Astrocyte (in vitro differentiated cells and primary cell): ENCODE measurements around the gene GRID2IP. TPM values are rescaled to one million over a fixed set of nuclear protein-coding genes. Genes with fewer than 3 reads are reported as not detected.

Source experiments
- DNase-seq: peaks from one replicate; pipeline ENCODE4 v3.0.0-alpha.2; 2010; ENCODE audit warnings: low read depth
- FAIRE-seq: peaks from 2 replicates; lab custom pipeline; 2011; peaks lifted over from hg19 to GRCh38; lab: Jason Lieb, UNC
- H2AFZ ChIP-seq: 2 replicates; pipeline ENCODE4 v1.6.0; 2012; ENCODE audit warnings: low read depth, low read length, inconsistent platforms
- H3K27ac ChIP-seq: 2 replicates; pipeline ENCODE4 v1.5.1; 2011; ENCODE audit warnings: low read depth, low read length, inconsistent platforms
- H3K27me3 ChIP-seq: 2 replicates; pipeline ENCODE4 v1.6.0; 2011; ENCODE audit warnings: low read length, inconsistent platforms; ENCODE audit not compliant: insufficient read depth
- H3K36me3 ChIP-seq: 2 replicates; pipeline ENCODE4 v1.5.1; 2011; ENCODE audit warnings: low read length, inconsistent platforms; ENCODE audit not compliant: insufficient read depth
- H3K4me1 ChIP-seq: 2 replicates; pipeline ENCODE4 v1.5.1; 2011; ENCODE audit warnings: low read length, inconsistent platforms; ENCODE audit not compliant: insufficient read depth
- H3K4me2 ChIP-seq: 2 replicates; pipeline ENCODE4 v1.6.0; 2012; ENCODE audit warnings: low read length, inconsistent platforms
- H3K4me3 ChIP-seq: 2 replicates; pipeline ENCODE4 v1.5.1; 2011; ENCODE audit warnings: low read depth, mild to moderate bottlenecking, low read length, inconsistent platforms; ENCODE audit not compliant: insufficient read depth
- H3K79me2 ChIP-seq: 2 replicates; pipeline ENCODE4 v1.6.0; 2012; ENCODE audit warnings: mild to moderate bottlenecking, low read length, inconsistent platforms; ENCODE audit not compliant: insufficient read depth
- H3K9ac ChIP-seq: 2 replicates; pipeline ENCODE4 v1.6.0; 2012; ENCODE audit warnings: mild to moderate bottlenecking, low read length, inconsistent platforms
- H3K9me3 ChIP-seq: 2 replicates; pipeline ENCODE4 v1.5.1; 2012; ENCODE audit warnings: low read depth, mild to moderate bottlenecking, low read length, inconsistent platforms; ENCODE audit not compliant: insufficient read depth
- H4K20me1 ChIP-seq: 2 replicates; pipeline ENCODE4 v1.6.0; 2012; ENCODE audit warnings: low read length, inconsistent platforms; ENCODE audit not compliant: insufficient read depth
- H3K27ac Mint-ChIP-seq: one replicate; pipeline ENCODE4 v1.8.0; 2021; ENCODE audit warnings: mild to moderate bottlenecking, mixed read lengths; ENCODE audit not compliant: unreplicated experiment
- H3K27me3 Mint-ChIP-seq: one replicate; pipeline ENCODE4 v1.8.0; 2021; ENCODE audit warnings: low read depth, mixed read lengths; ENCODE audit not compliant: unreplicated experiment
- H3K36me3 Mint-ChIP-seq: one replicate; pipeline ENCODE4 v1.8.0; 2021; ENCODE audit warnings: low read depth, mixed read lengths; ENCODE audit not compliant: unreplicated experiment
- H3K4me1 Mint-ChIP-seq: one replicate; pipeline ENCODE4 v1.8.0; 2021; ENCODE audit warnings: low read depth, mixed read lengths; ENCODE audit not compliant: unreplicated experiment
- H3K4me3 Mint-ChIP-seq: one replicate; pipeline ENCODE4 v1.8.0; 2021; ENCODE audit warnings: mild to moderate bottlenecking, moderate library complexity, mixed read lengths; ENCODE audit not compliant: unreplicated experiment
- H3K9me3 Mint-ChIP-seq: one replicate; pipeline ENCODE4 v1.8.0; 2021; ENCODE audit warnings: mild to moderate bottlenecking, mixed read lengths; ENCODE audit not compliant: unreplicated experiment
- EZH2 ChIP-seq: IDR thresholded peaks from 2 replicates; pipeline ENCODE4 v1.6.1; 2012; ENCODE audit warnings: mild to moderate bottlenecking, low read length, inconsistent platforms; ENCODE audit not compliant: insufficient read depth
- total RNA-seq: library from RNA; stranded (reverse); gene quantifications from 2 replicates; pipeline ENCODE4 v1.2.1, GENCODE V29; 2021
- TF ChIP-seq, protein P1 (sequence below): IDR thresholded peaks from 2 replicates; pipeline ENCODE4 v1.5.1; 2011; ENCODE audit warnings: low read depth, mild to moderate bottlenecking, inconsistent platforms, low read length, moderate library complexity; ENCODE audit not compliant: insufficient read depth

GRID2IP gene
- total RNA-seq, 1 donor from 2014 or later = 0.09 TPM

DNA sequence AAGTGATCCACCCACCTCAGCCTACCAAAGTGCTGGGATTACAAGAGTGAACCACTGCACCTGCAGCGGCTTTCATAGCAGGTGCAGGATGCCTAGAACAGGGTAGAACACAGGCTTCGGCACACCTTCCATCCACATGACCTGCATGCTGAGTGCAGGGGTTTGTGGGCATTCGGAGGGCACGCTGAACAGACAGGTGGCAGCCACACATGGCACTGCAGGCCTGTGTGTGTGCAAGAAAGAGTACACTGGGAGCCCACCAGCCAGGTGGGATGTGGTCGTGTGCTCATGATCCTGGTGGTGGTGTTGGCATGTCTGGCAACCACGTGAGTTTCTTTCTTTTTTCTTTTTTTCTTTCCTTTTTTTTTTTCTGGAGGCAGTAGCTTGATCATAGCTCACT, 38.4 kb downstream of the GRID2IP start:
- Mint-ChIP-seq H3K4me1 (peaks cover 3% of the 10 kb centered on the region), H3K27me3 (peaks cover 3% of the 10 kb centered on the region), H3K27ac (no peak overlapping the region), H3K4me3 (no peak overlapping the region), H3K9me3 (no peaks in the 10 kb centered on the region), H3K36me3 (no peaks in the 10 kb centered on the region)
- H3K9me3 ChIP-seq = no peaks in the 10 kb centered on the region
- H3K27me3 ChIP-seq = no peaks in the 10 kb centered on the region
- no peak overlapping the region for H3K4me2 ChIP-seq
- no peaks in the 10 kb centered on the region for H3K36me3 ChIP-seq
- H3K9ac ChIP-seq = no peak overlapping the region
- no peaks in the 10 kb centered on the region for H3K79me2 ChIP-seq
- no peak for DNase-seq
- H3K4me1 ChIP-seq = peaks cover 3% of the 10 kb centered on the region
- TF ChIP-seq, protein P1, sequence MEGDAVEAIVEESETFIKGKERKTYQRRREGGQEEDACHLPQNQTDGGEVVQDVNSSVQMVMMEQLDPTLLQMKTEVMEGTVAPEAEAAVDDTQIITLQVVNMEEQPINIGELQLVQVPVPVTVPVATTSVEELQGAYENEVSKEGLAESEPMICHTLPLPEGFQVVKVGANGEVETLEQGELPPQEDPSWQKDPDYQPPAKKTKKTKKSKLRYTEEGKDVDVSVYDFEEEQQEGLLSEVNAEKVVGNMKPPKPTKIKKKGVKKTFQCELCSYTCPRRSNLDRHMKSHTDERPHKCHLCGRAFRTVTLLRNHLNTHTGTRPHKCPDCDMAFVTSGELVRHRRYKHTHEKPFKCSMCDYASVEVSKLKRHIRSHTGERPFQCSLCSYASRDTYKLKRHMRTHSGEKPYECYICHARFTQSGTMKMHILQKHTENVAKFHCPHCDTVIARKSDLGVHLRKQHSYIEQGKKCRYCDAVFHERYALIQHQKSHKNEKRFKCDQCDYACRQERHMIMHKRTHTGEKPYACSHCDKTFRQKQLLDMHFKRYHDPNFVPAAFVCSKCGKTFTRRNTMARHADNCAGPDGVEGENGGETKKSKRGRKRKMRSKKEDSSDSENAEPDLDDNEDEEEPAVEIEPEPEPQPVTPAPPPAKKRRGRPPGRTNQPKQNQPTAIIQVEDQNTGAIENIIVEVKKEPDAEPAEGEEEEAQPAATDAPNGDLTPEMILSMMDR = no peak
- no peak for TF ChIP-seq EZH2
- no peak for FAIRE-seq
- H3K4me3 ChIP-seq = no peak overlapping the region
- no peak overlapping the region for H3K27ac ChIP-seq
- no peak overlapping the region for H2AFZ ChIP-seq
- H4K20me1 ChIP-seq = no peaks in the 10 kb centered on the region

DNA sequence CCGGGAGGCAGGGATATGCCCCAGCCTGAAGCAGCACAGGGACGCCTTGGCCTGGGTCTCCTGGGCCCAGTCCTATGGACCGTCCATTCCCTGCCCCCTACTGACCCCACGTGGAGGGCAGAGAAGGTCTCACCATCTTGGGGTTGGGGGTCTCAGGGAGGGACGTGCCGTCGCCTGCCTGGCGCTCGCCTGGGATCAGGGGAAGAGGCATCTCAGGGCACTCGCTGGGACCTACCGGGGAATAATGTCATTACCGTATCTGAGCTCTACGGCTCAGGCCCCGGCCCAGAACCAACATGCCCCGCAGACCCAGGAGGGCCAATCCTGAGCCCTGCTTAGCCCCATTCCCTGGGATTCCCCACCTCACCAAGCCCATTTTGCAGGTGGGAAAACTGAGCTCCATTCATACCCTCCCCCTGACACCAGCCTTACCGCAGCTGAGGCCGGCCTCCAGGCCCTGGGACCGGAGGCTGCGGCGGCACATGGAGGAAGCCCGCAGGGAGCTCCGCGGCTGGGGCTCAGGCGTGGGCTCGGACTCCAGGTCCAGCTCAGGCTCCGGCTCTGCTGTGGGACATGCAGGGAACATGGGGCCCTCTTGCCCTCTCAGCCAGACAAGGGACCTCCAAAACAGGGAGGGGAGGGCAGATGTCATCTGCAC, 40.7 kb downstream of the GRID2IP start:
- no peaks in the 10 kb centered on the region for H3K9me3 Mint-ChIP-seq
- no peaks in the 10 kb centered on the region for H3K79me2 ChIP-seq
- H3K4me1 ChIP-seq = no peaks in the 10 kb centered on the region
- no peak for TF ChIP-seq EZH2
- H4K20me1 ChIP-seq = no peaks in the 10 kb centered on the region
- H3K36me3 ChIP-seq = no peaks in the 10 kb centered on the region
- H3K27me3 ChIP-seq = peaks cover 10% of the 10 kb centered on the region
- H3K27ac ChIP-seq = no peak overlapping the region
- no peak overlapping the region for H3K27ac Mint-ChIP-seq
- H3K27me3 Mint-ChIP-seq = peaks cover 19% of the 10 kb centered on the region
- DNase-seq (no peak), FAIRE-seq (no peak)
- no peak overlapping the region for H3K4me3 Mint-ChIP-seq
- no peak overlapping the region for H3K4me3 ChIP-seq
- H3K4me2 ChIP-seq = no peak overlapping the region
- no peak overlapping the region for H2AFZ ChIP-seq
- no peak overlapping the region for H3K9ac ChIP-seq
- H3K9me3 ChIP-seq = no peaks in the 10 kb centered on the region
- H3K36me3 Mint-ChIP-seq = no peaks in the 10 kb centered on the region
- no peaks in the 10 kb centered on the region for H3K4me1 Mint-ChIP-seq

GRCh38 chr7:6508950-6509349, 42.3 kb downstream of the GRID2IP start:
- no peak for FAIRE-seq
- no peak overlapping the region for H2AFZ ChIP-seq

More at GRCh38 chr7:6508950-6509349, 42.3 kb downstream of the GRID2IP start:
- Mint-ChIP-seq H3K36me3 (no peaks in the 10 kb centered on the region), H3K4me1 (no peaks in the 10 kb centered on the region), H3K27ac (no peak overlapping the region), H3K4me3 (no peak overlapping the region), H3K9me3 (no peaks in the 10 kb centered on the region), H3K27me3 (peaks cover 19% of the 10 kb centered on the region)
- peaks cover 20% of the 10 kb centered on the region for H3K27me3 ChIP-seq
- H3K36me3 ChIP-seq = no peaks in the 10 kb centered on the region
- no peaks in the 10 kb centered on the region for H3K79me2 ChIP-seq
- H4K20me1 ChIP-seq = no peaks in the 10 kb centered on the region
- no peak overlapping the region for H3K4me2 ChIP-seq
- DNase-seq = no peak
- no peaks in the 10 kb centered on the region for H3K9me3 ChIP-seq
- H3K4me1 ChIP-seq = no peaks in the 10 kb centered on the region
- no peak overlapping the region for H3K4me3 ChIP-seq
- no peak overlapping the region for H3K27ac ChIP-seq
- TF ChIP-seq EZH2 = no peak
- TF ChIP-seq, protein P1 = no peak
- no peak overlapping the region for H3K9ac ChIP-seq
